GM18858 (cell line): ENCODE results near the gene FSTL4.

Source experiments
- ATAC-seq: cut with Tn5 transposase; IDR thresholded peaks from one replicate; pipeline ENCODE4 v1.9.1; 2021; ENCODE audit not compliant: unreplicated experiment

The FSTL4 gene

GRCh38 chr5:133307275-133307674, 305.1 kb downstream of the FSTL4 start:
- ATAC-seq: no peak

DNA sequence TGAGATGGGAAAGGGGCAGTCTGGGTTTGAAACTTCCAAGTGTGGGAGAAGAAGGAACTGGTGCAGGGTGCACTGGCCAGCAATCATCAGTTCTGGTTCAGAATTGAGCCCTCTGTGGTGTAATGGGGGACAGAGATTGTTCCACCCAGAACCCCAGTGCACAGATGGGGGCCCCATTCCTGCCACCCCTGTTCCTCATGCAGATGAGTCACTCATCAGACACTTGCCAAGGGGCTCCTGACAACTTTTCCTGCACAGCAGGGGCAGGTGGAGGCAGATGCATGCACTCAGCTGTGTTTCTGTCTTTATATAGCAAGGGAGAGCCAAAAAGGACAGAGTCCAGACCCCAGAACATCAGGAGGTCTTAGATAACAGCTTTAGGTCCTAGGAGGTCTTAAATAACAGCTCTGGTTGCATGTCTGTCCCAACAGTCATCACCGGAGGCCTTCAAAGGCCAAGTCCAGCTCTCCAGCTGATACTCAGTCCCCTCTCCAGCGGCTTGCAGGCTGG, 307.6 kb downstream of the FSTL4 start:
- no peak for ATAC-seq

- ATAC-seq: no peak
Measured at GRCh38 chr5:133304178-133304577, 308.2 kb downstream of the FSTL4 start.

GRCh38 chr5:133303298-133303697, 309.0 kb downstream of the FSTL4 start:
- no peak for ATAC-seq

DNA sequence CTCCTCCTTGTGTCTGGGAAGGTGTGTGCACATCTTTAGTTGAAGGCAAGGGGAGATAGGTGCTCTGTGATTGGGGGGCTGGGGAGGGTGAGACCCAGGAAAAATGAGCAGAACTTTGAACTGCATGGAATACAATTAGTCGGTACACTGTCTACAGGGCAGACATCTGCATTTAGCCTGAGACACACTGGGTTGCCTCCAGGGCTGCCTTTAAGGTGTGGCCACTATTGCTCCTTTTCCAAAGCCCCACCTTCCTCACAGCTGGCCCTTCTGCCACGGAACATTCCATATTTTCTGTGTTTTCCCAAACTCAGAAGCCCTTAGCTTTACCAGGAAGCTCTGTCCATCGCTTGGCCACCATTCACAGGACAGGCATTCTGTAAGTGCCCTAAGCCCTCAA, 312.6 kb downstream of the FSTL4 start:
- no peak for ATAC-seq

GRCh38 chr5:133299021-133299420, 313.3 kb downstream of the FSTL4 start:
- no peak for ATAC-seq

GRCh38 chr5:133298447-133298846, 313.9 kb downstream of the FSTL4 start:
- ATAC-seq: no peak

- ATAC-seq: no peak
Measured at GRCh38 chr5:133297293-133297692, 315.0 kb downstream of the FSTL4 start.

- no peak for ATAC-seq
Measured at GRCh38 chr5:133296624-133297023, 315.7 kb downstream of the FSTL4 start.

DNA sequence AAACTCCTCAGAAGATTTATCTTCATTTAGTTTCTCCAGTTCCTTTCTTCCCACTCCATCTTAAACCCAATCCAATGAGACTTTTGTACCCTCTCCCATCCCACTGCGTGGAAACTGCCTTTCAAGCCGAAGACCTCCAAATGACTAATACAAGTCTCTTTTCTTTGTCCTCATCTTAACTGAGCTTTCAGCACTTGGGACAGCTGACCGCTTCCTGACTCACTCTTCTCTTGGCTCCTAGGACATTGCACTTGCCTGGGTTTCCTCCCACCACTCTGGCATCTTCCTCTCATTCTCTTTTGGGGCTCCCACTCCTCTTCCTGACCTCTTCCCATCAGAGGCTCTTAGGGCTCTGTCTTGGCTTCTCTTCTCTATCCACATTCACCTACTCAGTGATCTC, 316.8 kb downstream of the FSTL4 start:
- no peak for ATAC-seq

DNA sequence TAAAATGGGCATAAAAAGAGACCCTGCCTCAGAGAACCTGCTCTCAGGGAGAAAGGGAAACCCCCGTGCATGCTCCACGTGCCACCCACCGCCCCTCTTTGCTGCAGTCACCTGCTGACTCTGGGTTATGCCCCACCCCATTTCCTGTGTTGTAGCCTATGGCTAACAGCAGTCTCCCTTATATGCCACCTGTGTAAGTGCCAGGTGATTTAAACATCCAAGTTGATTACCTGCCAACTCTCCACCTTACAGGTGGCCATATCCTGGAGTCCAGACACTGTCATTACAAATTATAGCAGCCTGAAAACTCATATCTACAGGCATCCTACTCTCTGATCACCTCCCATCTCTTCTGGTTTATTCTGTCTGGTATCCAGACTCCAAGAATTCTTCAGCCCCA, 318.0 kb downstream of the FSTL4 start:
- no peak for ATAC-seq

DNA sequence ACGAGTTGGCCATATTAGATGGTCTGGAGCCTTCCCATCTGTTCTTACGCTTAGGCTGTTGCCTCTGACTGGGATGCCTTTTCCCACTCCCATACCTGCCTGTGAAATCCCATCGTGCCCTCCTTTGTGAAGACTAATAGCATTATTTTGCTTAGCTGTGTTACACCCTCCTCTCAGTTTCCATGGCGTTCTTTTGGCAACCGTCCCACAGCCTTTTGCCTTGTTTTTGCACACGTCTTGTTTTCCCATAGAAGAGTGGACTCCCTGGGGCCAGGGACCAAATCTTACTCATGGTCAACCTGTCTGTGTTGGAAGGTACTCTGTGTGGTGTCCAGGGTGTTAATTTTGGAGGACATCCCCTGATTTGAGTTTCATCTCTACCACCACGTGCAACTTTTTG, 318.4 kb downstream of the FSTL4 start:
- ATAC-seq: no peak

- ATAC-seq: no peak
Measured at GRCh38 chr5:133292300-133292699, 320.0 kb downstream of the FSTL4 start.

DNA sequence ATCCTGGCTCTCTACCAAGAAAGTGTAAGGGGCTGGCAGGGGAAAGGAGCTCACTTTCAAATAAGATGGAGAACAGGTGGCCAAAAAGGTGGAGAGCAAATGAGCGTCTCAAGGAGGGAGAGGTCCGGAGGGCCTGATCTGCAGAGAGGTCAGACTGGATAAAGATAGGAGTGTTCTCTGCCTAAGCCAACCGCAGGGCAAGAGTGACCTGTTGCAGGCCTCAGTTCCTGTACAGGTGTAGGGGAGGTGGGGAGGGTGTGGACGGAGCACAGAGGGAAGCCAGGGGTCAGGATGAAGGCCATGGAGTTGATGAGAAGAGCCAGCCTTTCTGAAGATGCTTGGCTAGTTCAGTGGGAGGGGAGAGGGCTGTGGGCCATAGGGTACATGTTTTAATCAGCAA, 320.8 kb downstream of the FSTL4 start:
- no peak for ATAC-seq

- no peak for ATAC-seq
Measured at GRCh38 chr5:133290669-133291240, 321.6 kb downstream of the FSTL4 start.

- ATAC-seq: no peak
Measured at GRCh38 chr5:133289686-133290367, 322.5 kb downstream of the FSTL4 start.

DNA sequence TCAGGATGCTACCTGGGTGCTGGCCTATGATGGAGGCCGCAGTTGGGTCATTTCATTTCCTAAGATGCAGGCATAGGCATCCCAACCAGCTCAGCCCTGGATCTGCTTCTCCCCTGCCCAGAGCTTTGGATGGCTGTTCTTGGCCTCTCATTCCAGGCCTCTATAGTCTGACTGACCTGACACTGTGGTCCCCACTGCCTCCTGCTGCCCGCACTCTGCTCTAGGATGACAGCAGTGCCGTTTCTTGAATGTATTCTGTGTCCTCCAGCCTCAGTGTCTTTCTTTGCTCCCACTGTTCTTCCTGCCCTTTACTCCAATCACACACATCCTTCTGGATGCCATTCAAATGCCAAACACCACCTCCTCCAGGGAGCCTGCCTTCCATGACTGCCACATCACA, 324.8 kb downstream of the FSTL4 start:
- no peak for ATAC-seq

DNA sequence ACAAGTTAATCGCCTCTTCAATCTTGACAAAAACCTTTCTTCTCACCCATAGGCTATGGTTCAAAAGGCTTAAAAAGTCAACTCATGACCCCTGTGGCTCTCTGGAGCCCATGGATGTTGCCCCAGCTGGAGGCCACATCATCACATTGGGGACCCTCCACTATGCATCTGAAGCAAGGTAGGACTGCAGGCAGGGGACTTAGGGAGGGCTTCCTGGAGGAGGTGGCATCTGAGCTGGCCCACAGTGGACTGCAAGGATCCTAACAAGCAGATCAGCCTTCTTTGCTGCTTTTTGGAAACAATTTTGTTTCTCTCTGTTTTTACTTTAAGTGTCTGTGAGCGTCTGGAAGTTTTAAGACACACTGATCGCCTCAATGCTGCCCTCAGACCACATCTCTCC, 325.9 kb downstream of the FSTL4 start:
- no peak for ATAC-seq

- no peak for ATAC-seq
Measured at GRCh38 chr5:133285583-133286021, 326.7 kb downstream of the FSTL4 start.

- no peak for ATAC-seq
Measured at GRCh38 chr5:133284306-133284705, 328.0 kb downstream of the FSTL4 start.

DNA sequence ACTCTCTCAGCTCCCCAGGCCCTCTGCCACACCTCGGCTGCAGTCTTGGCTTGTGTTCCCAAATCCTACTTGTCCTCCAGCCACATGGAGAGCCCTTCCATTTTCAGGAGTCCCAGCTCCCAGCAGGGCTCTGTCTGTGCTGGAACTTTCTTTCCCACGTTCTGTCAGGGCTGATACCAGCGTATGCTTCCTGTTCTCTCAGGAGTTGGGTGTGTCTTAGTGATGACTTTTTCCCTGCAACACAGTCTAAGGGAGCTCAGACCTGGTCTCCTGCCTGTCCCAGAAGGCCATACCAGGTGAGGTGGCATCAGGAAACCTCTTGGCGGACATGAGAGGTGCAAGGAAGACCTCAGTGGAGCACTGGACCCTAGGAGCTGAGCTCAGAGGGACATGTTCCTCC, 334.0 kb downstream of the FSTL4 start:
- ATAC-seq: no peak

DNA sequence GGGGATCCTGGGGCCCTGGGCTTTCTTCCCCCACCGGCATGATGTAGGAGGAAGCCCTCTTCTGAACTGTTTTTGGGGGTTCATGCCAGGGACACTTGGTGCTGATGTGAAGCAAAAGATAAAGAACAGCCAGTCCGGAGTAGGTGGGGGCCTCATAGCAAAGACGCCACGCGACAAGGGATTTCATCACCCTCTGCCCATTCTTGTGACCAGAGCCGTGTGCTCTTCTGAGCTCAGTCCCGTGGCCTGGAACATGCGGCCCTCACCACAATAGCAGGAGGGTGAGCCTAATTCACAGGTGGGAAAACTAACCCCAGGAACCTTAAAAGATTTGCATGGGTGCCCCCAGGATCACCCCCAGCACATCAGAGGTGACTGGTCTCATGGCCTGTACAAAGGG, 334.6 kb downstream of the FSTL4 start:
- ATAC-seq: no peak

DNA sequence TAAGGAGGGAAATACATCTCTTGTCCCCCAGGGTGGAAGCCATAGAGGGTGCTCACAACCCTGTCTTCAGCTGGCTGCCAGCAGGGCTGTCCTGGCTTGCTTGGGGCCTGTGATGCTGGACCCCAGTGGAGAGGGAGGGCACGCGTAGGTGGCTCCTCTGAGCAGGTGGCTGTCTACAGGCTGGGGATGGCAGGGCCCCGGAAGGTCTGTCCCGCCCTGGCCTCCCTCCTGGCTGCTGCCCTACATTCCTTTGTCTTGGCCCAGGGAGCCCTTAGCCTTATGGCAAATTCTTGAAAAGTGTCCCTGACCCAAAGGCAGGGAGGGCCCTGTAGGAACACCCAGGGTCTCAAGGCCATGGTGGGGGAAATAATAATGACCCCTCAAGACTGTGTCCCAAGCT, 336.2 kb downstream of the FSTL4 start:
- no peak for ATAC-seq
